ENCODE data around the gene DCLRE1B. TPM values are rescaled to one million over a fixed set of nuclear protein-coding genes. Genes with fewer than 3 reads are reported as not detected.

The DCLRE1B gene
- polyA plus RNA-seq, 1 donor from 2014 or later, result 7.3 TPM

DNA sequence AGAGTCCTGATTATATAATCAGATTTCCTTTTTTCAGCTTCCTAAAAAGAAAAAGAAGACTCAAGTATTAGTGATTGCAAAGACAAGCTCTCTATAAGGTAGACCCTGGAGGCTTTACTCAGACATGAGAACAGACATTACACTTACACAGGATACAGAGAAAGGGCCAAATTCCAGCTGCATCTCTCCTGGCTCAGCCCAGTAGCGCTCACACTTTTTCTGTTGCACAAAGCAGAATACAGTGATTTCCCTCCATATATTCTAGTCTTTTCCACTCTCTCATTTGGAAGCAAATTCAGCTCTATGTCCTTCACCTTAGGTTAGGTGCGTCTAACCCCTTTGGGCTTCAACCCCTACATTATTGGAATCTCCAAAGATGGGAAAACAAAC is 48.7 kb upstream of the DCLRE1B start:
- H2AFZ ChIP-seq (ENCODE audit: low read depth, low read length), result no peak overlapping the region
- no peaks in the 10 kb centered on the region for H3K9me3 ChIP-seq (ENCODE audit: low read length)
- no peaks in the 10 kb centered on the region for H4K20me1 ChIP-seq (ENCODE audit: insufficient read depth)
- H3K27me3 ChIP-seq (ENCODE audit: insufficient read depth, low read depth, low read length), result no peaks in the 10 kb centered on the region
- no peak overlapping the region for H3K4me2 ChIP-seq (ENCODE audit: low read length)
- no peaks in the 10 kb centered on the region for H3K79me2 ChIP-seq (replicated peaks; ENCODE audit: insufficient read depth, low read length)
- H3K9me2 ChIP-seq (ENCODE audit: insufficient read depth, low read length), result no peaks in the 10 kb centered on the region
- H3K36me3 ChIP-seq (ENCODE audit: insufficient read depth, low read length), result no peaks in the 10 kb centered on the region
- H3K9ac ChIP-seq (ENCODE audit: low read length), result no peak overlapping the region
- no peak overlapping the region for H3K4me3 ChIP-seq (ENCODE audit: low read length)
- no peak overlapping the region for H3K27ac ChIP-seq (ENCODE audit: low read length)
- no peak for TF ChIP-seq TAF1 (IDR thresholded peaks at IDR 0.05; ENCODE audit: low read depth)
- no peak for TF ChIP-seq EZH2 (IDR thresholded peaks at IDR 0.05; ENCODE audit: borderline replicate concordance, insufficient read depth, low read length, poor library complexity, severe bottlenecking)
- no peak for TF ChIP-seq SMC3 (conservative IDR thresholded peaks at IDR 0.05; ENCODE audit: poor library complexity)
- TF ChIP-seq, protein P1, sequence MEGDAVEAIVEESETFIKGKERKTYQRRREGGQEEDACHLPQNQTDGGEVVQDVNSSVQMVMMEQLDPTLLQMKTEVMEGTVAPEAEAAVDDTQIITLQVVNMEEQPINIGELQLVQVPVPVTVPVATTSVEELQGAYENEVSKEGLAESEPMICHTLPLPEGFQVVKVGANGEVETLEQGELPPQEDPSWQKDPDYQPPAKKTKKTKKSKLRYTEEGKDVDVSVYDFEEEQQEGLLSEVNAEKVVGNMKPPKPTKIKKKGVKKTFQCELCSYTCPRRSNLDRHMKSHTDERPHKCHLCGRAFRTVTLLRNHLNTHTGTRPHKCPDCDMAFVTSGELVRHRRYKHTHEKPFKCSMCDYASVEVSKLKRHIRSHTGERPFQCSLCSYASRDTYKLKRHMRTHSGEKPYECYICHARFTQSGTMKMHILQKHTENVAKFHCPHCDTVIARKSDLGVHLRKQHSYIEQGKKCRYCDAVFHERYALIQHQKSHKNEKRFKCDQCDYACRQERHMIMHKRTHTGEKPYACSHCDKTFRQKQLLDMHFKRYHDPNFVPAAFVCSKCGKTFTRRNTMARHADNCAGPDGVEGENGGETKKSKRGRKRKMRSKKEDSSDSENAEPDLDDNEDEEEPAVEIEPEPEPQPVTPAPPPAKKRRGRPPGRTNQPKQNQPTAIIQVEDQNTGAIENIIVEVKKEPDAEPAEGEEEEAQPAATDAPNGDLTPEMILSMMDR (IDR thresholded peaks at IDR 0.05; ENCODE audit: poor library complexity, severe bottlenecking), result no peak
- no peak for TF ChIP-seq POLR2AphosphoS5 (IDR thresholded peaks at IDR 0.05)
- TF ChIP-seq RAD21 (conservative IDR thresholded peaks at IDR 0.05), result no peak
- no peak for TF ChIP-seq EP300 (conservative IDR thresholded peaks at IDR 0.05; ENCODE audit: poor library complexity, severe bottlenecking)
- TF ChIP-seq MXI1 (conservative IDR thresholded peaks at IDR 0.05; ENCODE audit: poor library complexity, severe bottlenecking), result no peak
- TF ChIP-seq, protein P2, sequence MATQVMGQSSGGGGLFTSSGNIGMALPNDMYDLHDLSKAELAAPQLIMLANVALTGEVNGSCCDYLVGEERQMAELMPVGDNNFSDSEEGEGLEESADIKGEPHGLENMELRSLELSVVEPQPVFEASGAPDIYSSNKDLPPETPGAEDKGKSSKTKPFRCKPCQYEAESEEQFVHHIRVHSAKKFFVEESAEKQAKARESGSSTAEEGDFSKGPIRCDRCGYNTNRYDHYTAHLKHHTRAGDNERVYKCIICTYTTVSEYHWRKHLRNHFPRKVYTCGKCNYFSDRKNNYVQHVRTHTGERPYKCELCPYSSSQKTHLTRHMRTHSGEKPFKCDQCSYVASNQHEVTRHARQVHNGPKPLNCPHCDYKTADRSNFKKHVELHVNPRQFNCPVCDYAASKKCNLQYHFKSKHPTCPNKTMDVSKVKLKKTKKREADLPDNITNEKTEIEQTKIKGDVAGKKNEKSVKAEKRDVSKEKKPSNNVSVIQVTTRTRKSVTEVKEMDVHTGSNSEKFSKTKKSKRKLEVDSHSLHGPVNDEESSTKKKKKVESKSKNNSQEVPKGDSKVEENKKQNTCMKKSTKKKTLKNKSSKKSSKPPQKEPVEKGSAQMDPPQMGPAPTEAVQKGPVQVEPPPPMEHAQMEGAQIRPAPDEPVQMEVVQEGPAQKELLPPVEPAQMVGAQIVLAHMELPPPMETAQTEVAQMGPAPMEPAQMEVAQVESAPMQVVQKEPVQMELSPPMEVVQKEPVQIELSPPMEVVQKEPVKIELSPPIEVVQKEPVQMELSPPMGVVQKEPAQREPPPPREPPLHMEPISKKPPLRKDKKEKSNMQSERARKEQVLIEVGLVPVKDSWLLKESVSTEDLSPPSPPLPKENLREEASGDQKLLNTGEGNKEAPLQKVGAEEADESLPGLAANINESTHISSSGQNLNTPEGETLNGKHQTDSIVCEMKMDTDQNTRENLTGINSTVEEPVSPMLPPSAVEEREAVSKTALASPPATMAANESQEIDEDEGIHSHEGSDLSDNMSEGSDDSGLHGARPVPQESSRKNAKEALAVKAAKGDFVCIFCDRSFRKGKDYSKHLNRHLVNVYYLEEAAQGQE (IDR thresholded peaks at IDR 0.05; ENCODE audit: borderline replicate concordance), result no peak
- H3F3A ChIP-seq (ENCODE audit: insufficient read depth, low read length, poor library complexity, severe bottlenecking), result no peaks in the 10 kb centered on the region

DNA sequence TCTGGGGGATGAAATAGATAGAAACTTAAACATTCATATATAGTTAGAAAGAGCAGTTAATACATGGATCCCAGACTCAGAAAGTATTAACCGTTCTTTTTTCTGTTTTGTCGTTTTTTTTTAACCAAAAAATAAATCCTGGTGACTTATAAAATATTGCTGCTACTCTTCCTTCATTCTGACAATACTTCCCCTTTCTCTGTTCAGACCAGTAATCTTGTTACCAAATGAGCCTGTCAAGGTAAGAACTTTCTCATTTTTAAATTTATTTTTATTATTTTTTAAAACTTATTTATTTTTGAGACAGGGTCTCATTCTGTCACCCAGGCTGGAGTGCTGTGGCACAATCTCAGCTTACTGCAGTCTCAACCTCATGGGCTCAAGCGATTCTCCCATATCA is 47.4 kb upstream of the DCLRE1B start:
- Histone ChIP-seq H3K36me3 (ENCODE audit: insufficient read depth, low read length) (no peaks in the 10 kb centered on the region), H3K9me3 (ENCODE audit: low read length) (no peaks in the 10 kb centered on the region), H3K9me2 (ENCODE audit: insufficient read depth, low read length) (no peaks in the 10 kb centered on the region), H2AFZ (ENCODE audit: low read depth, low read length) (no peak overlapping the region), H3K4me3 (ENCODE audit: low read length) (no peak overlapping the region), H3F3A (ENCODE audit: insufficient read depth, low read length, poor library complexity, severe bottlenecking) (no peaks in the 10 kb centered on the region), H3K27me3 (ENCODE audit: insufficient read depth, low read depth, low read length) (no peaks in the 10 kb centered on the region), H4K20me1 (ENCODE audit: insufficient read depth) (no peaks in the 10 kb centered on the region), H3K4me2 (ENCODE audit: low read length) (no peak overlapping the region), H3K79me2 (replicated peaks; ENCODE audit: insufficient read depth, low read length) (no peaks in the 10 kb centered on the region), H3K9ac (ENCODE audit: low read length) (no peak overlapping the region), H3K27ac (ENCODE audit: low read length) (no peak overlapping the region)
- TF ChIP-seq SMC3 (conservative IDR thresholded peaks at IDR 0.05; ENCODE audit: poor library complexity), result no peak
- no peak for TF ChIP-seq RAD21 (conservative IDR thresholded peaks at IDR 0.05)
- TF ChIP-seq, protein P1 (IDR thresholded peaks at IDR 0.05; ENCODE audit: poor library complexity, severe bottlenecking), result no peak
- TF ChIP-seq, protein P2 (IDR thresholded peaks at IDR 0.05; ENCODE audit: borderline replicate concordance), result no peak
- TF ChIP-seq EZH2 (IDR thresholded peaks at IDR 0.05; ENCODE audit: borderline replicate concordance, insufficient read depth, low read length, poor library complexity, severe bottlenecking), result no peak
